ENCODE measurements around the gene CDHR1.

GRCh38 chr10:84181631-84182030, 12.7 kb upstream of the CDHR1 start:
- no peak for TF ChIP-seq CTCF (conservative IDR thresholded peaks at IDR 0.05)
- TF ChIP-seq ZFX (IDR thresholded peaks at IDR 0.05), result no peak
